AG08395 (cell line): Measurements from ENCODE around the gene MYMX.
A peak's percentile ranks its signal among the peaks of the same experiment; 100 is the strongest.
"Not testable (repeated sequence)": the region's sequence is repeated elsewhere in the genome, so short reads cannot be mapped to it uniquely, and the experiment has no call there.

Experiments
- DNase-seq: peaks from one replicate; pipeline ENCODE4 v3.0.0; 2012; ENCODE audit warnings: mixed read lengths, low spot score

Gene MYMX

DNA sequence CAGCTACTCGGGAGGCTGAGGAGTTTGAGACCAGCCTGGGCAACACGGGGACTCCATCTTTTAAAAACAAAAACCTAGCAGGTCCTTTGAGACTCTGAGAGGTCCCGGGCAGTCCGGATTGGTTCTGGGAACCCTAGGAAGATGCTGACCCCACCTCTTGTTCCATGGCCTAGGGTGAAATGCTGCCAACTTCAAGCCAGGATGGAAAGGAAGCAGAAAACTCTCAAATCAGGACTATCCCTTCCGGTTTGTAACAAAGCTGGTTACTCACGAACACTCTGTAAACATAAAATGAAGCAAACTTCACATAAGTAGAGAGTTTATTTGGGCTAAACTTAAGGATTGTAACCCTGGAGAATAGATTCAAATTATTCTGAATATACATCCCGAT is 30.1 kb upstream of the MYMX start:
- DNase-seq = no peak

DNA sequence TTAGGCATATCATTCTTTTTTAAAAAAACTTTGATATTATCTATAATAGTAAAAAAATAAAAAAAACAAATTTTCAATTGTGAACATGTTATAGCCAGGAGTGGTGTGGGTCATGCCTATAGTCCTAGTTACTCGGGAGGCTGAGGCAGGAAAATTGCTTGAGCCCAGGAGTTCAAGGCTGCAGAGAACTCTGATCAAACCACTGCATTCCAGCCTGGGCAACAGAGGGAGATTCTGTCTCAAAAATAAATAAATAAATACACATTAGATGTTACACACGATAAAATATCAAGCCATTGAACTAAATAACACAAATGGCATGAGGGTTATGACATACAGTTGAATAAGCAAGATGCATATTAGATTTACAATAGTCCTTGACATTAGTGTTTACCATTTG is 27.9 kb upstream of the MYMX start:
- DNase-seq = no peak

DNA sequence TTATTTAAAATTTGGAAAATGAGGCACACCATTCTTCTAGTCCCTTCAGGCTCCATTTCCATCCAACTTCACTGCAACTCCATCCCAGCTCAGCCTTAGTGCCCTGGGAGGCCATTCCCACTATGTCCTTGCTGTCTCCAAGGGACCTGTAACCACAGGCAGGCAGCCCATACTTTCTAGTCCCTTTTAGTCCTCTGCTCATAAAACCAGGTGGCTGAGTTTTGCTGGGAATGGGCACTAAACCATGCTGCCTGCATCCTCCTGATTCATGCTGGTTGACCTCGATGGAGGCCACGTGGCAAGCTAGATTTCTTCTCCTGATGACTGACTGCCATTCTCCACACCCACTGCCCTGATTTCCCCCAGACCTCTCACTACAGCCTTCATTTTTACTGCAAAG is 27.5 kb upstream of the MYMX start:
- DNase-seq = no peak

DNA sequence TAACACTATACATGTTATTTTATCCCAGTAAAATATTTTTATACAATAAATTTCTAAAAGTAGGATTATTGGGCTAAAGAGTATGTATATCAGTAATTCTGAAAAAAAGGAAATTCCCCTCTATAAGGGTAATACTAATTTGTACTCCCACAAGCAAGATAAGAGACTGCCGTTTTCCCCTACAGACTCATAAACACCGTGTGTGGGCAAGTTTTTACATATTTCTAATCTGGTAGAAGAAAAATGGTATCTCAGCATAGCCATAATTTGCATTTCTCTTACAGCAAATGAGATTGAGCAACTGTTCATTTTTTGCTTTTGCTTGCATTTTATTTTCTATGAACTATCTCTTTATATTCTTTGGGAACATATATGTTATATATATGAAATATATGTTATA is 26.0 kb upstream of the MYMX start:
- no peak for DNase-seq

DNA sequence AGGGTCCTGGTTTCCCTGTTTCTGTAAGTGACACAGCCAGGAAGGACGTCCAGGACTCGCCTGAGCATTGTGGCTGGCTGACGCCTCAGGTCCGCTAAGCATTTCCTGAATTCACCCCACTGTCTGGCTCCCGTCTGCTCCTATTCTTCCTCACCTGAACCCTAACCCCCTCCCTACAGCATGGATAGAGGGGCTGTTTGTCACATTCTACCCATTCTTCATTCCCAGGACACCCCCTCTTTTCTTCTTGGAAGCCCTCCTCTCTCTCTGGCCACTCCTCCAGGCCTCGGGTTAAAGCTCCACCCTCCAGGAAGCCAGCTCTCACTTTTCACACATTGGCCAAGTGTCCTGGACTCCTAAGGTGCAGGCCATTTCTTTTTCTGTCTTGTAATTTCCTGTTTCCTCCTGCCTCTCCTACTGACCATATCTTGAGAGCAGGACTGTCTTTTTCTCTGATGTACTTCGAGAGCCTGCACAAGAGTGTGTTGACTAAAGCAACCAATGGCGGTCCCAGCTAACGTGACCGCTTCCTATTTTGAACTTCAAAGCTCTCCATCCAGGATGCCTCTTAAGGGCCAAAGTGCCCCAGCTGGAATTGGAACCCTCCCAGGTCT is 24.2 kb upstream of the MYMX start:
- DNase-seq = no peak

DNA sequence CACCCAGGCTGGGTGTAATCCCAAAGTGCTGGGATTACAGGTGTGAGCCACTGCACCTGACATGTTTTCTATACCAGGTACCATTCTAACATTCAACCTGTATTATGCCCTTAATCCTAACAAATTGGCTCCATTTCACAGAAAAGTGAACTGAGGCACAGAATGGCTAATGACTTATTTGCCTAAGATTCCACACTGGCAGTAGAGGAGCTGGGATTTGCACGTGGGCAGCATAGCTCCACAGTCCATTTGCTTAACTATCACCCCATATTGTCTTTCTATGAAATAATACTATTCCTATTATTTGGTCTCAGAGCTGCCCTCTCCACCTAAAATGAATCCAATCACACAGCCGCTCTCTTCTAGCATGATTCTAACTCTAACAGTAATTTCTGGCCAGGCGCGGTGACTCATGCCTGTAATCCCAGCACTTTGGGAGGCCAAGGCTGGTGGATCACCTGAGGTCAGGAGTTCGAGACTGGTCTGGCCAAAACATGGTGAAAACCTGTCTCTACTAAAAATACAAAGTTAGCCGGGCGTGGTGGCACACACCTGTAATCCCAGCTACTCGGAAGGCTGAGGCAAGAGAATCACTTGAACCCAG is 23.3 kb upstream of the MYMX start:
- DNase-seq = no peak

DNA sequence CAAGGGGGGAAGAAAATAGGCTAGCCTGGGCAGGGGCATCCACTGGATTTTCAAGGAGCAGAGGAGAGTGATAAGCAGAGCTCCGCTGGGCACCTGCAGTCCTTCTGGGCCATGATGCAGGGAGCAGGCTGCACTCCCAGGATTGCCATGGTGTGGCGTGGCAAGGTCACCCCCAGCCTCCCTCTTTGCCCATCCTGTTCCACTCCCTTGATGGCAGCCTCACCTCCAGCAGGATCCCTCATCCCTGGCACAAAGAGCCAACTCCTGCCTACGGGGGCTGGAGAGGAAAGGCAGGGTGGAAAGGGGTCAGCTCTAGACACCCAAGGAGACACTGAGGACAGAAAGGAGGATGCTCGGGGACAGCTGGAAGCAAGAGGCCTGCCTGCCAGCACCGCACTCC is 22.4 kb upstream of the MYMX start:
- no peak for DNase-seq

DNA sequence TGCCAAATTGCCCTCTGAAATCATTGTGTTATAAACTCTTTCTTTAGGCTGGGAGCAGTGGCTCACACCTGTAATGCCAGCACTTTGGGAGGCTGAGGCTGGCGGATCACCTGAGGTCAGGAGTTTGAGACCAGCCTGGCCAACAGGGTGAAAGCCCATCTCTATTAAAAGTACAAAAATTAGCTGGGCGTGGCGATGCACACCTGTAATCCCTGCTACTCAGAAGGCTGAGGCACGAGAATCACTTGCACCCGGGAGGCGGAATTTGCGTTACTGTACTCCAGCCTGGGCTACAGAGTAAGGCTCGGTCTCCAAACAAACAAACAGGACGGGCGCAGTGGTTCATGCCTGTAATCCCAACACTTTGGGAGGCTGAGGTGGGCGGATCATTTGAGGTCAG is 20.4 kb upstream of the MYMX start:
- DNase-seq = not testable (repeated sequence)

DNA sequence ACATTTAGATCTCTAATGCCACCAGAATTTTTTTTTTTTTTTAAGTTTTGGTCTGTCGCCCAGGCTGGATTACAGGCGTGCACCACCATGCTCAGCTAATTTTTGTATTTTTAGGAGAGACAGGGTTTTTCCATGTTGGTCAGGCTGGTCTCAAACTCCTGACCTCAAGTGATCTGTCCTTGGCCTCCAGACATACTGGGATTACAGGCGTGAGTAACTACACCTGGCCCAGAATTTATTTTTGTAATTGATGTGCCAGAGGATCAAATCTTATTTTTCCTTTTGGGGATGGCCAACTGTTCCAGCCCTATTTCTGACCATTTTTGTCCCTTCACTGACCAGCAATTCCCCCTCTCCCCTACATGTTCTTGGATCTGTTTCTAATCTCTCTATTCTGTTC is 18.0 kb upstream of the MYMX start:
- DNase-seq = no peak

DNA sequence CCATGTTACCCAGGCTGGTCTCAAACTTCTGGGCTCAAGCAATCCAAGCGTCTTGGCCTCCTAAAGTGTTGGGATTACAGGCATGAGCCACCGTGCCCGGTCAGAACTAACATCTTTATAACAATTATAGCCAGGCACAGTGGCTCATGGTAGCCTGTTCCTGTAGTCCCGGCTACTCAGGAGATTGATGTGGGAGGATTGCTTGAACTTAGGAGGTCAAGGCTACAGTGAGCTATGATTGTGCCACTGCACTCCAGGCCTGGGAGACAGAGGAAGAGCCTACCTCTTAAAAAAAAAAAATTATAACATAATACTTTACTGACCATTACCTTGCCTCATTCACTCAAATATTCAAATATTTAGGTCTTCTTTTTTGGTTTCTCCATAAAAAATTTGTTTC is 16.8 kb upstream of the MYMX start:
- DNase-seq = no peak

DNA sequence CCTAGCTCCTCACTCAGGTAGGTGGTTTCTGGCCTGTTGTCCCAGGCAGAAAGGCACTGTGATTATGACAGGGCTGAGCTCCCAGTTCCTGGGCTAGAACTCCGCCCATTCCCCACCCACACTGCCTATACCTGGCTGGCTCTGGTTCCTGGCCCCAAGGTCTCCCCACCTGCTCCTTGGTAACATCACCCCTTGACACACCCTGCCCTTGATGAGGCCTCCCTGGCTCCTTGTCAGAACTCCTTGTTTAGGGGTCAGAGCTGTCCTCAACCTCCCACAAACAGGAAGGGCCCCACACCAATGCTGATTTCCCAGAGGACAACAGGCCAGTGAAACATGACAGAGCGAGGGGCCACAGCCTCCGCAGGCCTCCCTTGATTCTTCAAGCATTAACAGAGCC is 15.5 kb upstream of the MYMX start:
- DNase-seq = no peak

DNA sequence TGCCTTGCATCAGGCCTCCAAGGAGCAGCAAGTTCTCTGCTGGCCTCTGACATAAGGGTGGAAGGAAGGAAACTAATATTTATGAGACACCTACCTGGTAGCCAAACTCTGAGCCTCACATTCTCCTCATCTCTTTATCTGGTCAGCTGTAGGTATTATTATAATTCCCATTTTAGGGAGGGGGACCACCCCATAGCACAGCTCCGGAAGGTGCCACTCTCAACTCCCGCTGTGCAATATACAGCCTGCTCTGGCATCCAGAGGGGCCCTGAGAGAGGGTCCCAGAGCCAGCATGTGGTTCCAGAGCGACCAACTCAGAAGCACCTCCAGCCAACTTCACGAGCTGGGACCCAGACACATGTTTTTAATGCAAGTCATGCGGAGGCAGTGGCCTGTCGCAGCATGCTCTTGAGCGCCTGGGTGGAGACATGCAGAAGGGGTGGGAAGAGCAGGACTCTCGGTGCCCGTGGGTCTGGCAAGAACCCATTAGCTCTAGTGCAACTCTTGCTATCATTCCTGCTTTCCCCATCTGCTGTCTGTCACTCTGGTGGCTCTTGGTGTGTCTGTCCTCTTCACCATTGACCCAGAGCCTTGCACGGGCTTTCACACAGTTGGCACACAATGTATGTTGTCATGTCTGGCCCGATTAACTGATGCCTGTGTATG is 15.0 kb upstream of the MYMX start:
- no peak for DNase-seq

DNA sequence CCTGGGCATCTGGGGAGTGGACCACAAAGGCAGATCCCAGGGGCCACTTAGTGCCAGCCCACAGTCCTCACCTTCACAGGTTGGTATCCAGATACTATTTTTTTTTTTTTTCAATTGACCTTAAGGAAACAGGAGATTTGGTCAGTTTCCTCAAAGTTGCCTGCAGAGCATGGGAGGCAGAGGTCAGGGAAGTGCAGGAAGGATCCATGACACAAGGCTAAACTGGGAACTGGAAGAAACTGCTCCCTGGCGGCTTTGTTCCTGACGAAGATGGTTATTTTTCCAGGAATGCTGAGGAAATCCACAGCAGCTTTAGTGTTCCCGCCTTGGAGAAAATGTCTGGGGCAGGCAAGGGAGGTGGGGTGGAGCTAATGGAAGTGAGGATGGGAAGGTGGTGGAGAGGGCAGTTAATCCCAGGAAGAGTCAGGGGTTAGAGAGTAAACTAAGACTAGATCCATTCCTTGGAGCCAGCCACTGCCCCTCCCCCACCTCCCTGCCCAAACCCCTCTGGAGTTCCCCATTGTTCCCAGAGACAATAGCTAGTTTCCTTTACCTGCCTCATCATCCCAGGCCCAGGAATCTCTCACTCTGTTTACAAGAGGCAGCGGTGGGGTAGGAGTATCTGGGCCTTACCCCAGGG is 14.3 kb upstream of the MYMX start:
- DNase-seq = no peak

DNA sequence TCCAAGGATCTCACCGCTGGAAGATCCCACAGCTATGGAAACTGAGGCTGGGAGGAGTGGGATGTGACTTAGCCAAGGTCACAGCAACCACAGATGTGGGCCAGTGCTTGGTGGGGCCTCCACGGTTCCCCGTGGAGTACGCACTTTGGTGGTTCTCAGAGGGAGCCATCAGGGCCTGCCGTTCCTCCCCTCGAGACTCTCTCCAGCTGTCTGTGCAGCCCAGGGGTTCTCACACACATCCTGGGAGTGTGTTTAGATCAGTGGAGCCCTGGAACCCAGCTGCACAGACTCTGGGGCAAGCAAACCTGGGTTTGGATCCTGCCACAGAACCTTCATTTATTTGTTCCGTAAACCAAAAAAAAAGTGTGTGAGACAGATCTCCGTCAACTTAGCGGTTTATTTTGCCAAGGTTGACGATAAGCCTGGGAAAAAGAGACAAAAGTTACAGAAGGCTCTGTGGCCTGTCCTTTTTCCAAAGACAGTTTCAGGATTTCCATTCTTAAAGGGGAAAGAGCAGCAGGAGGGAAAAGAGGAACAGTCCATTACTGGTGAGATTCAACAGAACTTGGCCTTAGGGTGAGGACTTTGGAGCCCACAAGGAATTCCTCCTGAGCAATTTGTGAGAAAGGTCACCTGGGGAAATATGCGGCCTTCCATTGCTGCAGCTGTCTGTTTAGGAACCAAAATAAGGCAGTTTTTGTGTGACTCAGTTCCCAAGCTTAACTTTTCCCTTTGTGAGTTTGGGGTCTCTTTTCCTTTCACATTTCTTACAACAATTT is 13.6 kb upstream of the MYMX start:
- no peak for DNase-seq

DNA sequence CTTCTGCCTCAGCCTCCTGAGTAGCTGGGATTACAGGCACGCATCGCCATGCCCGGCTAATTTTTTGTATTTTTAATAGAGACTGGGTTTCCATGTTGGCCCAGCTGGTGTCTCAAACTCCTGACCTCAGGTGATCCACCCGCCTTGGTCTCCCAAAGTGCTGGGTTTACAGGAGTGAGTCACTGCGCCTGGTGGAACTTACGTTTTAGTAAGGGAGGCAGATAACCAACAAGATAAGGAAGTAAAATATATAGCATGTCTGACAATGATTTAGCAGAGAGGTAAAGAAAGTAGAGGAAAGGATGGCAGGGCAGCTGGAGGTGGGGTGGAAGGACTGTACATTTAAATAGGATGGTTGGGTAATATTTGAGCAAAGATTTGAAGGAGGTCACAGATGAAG is 12.8 kb upstream of the MYMX start:
- no peak for DNase-seq

DNA sequence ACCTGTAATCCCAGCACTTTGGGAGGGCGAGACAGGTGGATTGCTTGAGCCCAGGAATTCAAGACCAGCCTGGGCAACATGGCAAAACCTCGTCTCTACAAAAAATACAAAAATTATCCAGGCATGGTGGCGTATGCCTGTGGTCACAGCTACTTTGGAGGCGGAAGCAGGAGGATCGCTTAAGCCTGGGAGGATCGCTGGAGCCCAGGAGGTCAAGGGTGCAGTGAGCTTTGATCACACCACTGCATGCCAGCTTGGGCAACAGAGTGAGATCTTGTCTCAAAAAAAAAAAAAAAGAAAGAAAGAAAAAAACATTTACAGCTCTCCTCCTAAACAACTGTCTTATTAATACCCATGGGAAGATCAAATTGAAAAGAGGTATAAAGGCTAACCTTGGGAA is 8.8 kb upstream of the MYMX start:
- DNase-seq = no peak

DNA sequence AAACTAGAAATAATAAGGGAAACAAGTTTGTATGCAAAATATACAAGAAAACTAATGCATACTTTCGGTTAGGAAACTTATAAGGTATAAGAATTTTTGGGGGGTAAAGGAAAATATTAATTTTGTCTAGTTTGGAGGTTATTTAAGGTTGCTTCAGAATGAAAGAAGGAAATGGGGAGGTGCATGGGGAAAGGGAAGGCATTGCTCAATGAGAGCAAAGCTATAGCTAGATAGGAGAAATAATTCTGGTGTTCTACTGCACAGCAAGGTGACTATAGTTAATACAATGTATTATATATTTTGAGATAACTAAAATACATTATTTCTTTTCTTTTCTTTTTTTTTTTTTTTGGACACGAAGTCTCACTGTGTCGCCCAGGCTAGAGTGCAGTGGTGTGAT is 5.4 kb upstream of the MYMX start:
- no peak for DNase-seq

DNA sequence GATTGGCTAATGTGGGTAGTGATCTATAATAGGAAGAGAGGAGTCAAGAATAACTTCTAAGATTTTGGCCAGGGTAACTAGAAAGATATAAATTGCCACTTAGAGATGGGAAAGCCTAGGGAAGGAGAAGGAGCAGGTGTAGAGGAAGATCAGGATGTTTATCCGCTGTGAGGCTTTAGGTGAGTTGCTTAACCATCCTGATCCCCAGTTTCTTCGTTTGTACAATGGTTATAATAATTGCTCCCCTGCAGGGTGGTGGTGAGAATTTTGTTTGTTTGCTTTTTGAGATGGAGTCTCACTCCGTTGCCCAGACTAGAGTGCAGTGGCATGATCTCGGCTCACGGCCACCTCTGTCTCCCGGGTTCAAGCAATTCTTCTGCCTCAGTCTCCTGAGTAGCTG is 2.4 kb upstream of the MYMX start:
- DNase-seq = no peak

DNA sequence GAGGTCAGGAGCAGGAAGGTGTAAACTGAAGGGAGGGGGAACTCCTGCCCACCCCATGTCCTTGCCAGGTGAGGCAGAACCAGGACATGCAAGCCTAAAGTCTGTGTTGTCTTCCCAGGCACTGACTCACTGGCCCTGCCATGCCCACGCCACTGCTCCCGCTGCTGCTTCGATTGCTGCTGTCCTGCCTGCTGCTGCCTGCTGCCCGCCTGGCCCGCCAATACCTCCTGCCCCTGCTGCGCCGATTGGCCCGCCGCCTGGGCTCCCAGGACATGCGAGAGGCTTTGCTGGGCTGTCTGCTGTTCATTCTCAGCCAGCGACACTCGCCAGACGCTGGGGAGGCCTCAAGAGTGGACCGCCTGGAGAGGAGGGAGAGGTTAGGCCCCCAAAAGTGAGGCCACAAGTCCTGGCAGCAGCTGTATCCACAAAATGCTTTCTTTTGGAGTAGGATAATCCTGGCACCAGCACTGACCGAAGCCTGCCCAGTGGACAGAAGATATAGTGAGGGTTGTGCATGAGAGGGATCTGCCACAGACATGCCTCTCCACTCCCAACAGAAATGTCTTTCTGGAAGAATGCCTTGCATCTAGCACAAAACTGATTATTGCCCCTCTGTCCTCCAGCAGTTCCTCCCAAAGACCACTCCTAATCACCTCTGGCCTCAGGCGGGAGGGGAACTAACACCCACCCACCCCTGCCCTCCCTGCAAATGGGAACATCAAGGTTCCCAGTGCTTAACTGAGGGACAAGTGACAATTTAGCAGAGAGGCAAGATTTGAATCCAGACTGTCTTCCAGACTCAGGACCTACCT is 812 bp downstream of the MYMX start:
- DNase-seq = no peak

DNA sequence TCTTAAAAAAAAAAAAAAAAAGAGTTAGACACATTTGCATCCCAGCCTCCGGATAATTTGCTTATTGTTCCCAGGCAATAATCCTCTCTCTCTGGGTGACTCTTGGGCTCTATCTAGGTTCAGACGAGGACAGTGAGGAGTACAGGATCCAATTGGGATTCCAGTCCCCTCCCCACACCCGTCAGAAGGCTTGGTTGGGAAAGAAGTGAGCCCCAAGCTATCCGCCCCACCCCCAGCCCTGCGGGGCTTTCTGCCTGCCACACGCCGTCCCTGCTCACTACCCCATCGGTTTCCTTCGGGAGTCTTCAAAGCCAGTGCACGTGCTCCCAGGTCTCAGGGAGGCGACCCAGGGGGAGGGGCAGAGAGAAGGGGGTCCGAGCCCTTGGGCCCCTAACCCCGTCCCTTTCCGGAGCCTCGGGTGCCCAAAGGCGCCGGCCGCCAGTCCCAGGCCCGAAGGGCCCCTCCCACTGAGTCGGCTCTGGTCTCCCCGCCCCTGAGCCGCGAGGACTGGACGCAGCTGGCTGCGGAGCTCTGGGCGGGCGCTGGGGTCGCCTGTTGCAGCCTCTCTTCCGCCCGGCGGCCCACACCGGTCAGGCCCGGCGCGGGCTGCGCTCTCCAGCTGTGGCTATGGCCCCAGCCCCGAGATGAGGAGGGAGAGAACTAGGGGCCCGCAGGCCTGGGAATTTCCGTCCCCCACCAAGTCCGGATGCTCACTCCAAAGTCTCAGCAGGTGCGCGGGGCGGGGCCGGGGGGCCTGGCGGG is 2.5 kb downstream of the MYMX start:
- peak; percentile 41 for DNase-seq
